GF-D8 (cell line): ENCODE data around the gene NUP50.

Experiments used
- DNase-seq: peaks from one replicate; lab custom pipeline; 2025; lab: John Stamatoyannopoulos, UW

Gene NUP50, protein sequence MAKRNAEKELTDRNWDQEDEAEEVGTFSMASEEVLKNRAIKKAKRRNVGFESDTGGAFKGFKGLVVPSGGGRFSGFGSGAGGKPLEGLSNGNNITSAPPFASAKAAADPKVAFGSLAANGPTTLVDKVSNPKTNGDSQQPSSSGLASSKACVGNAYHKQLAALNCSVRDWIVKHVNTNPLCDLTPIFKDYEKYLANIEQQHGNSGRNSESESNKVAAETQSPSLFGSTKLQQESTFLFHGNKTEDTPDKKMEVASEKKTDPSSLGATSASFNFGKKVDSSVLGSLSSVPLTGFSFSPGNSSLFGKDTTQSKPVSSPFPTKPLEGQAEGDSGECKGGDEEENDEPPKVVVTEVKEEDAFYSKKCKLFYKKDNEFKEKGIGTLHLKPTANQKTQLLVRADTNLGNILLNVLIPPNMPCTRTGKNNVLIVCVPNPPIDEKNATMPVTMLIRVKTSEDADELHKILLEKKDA

DNA sequence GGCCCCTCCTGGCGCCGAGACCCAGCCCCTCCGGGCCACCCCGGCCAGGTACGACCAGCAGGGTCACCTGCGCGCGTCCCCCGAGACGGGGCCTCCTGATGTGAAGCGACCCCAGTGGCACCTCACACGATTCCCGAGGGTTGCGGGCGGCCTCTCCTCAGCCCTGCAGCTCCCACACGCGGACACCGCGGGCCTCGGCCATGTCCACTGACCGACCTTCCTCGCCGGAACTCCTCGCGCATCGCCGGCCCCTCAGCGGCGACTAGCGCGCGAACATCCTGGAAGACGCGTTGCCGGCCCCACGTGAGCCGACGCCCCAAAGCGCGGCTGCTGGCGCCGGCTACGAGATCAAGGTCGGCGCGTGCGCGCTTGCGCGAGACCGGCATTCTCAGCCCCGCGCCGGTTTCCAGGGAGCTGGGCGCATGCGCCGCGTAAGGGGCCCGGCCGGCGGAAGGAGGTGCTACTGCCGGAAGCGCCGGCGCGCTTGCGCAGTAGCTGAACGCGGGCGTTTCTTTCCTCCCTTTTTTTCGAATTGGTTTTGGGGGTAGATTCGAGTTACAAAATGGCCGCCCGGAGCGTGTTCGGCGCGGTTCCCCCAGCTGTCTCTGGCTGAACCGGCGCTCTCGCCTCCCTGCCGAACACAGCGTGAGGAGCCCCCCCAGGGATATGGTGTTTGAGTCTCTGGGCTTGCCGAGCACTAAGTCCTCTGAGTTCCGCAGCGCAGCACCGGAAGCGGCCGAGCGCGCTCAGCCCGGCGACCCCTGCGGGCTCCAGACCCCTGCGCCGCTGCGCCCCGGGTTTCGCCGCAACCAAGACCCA is at the start of gene NUP50:
Gene NUP50 (plus strand): TSS at position 475 of the 819 bp plus-strand sequence. CDS start 4,253 bp downstream, outside the sequence.
- DNase-seq = peak; percentile 92

DNA sequence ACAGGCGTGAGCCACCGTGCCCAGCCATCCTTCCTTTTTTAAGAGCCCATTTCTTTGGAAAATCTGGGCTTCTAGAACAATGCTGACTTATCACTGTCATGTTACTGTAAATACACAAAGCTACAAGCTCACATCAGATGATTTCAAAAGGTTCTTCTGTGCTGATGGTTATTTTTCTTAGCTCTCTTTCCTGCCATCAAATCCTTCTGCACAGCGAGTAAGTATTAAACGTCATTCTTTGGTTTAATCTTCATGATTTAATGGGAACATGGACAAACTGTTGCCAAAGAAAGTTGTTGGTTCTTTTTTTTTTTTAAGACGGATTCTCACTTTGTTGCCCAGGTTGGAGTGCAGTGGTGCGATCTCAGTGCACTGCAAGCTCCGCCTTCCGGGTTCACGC is 43.3 kb upstream of the NUP50 start:
- no peak for DNase-seq

DNA sequence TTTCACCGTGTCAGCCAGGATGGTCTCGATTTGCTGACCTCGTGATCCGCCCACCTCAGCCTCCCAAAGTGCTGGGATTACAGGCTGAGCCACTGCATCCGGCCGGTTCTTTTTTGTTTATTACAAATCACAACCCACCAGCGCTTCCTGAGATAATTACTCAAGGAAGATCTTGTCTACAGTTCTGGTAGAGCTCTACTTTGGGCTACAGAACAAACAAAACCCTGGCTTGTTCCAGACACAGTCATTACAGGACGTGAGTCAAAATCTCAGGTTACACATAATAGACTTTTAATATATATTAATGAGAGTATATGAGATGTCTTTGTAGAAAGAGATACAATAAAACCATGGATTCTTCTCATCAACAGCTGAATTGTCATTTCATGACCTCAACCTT is 42.8 kb upstream of the NUP50 start:
- no peak for DNase-seq

DNA sequence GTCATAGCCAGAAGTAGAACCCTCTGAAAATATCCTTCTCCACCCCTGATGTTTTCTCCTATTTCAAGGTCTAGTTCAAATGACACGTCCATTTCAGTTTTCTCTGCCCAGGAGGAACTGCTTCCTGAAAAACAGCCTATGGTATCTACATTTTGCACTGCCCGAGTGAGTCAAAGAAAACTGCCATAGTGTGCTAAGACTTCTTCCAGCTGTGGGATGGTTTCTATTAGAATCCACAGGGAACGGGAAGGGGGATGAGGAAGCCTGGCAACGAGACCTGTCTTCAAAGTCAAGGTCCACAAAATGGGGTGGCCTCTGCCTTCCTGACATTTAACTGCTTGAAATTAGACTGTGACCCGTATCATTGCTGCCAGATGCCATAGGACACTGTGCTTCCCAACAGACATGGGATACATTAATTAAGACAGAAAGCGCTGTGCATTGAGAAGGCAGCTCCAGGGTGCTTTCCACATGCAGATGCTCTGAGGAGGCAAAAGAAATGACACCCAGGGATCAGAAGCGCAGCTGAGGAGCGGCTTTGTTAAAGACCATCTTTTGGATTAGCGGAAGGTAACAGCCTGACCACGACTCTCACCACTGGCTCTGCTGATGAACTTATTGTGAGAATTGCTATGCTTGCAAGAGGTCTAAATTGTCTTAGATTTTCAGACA is 39.4 kb upstream of the NUP50 start:
- DNase-seq = no peak

DNA sequence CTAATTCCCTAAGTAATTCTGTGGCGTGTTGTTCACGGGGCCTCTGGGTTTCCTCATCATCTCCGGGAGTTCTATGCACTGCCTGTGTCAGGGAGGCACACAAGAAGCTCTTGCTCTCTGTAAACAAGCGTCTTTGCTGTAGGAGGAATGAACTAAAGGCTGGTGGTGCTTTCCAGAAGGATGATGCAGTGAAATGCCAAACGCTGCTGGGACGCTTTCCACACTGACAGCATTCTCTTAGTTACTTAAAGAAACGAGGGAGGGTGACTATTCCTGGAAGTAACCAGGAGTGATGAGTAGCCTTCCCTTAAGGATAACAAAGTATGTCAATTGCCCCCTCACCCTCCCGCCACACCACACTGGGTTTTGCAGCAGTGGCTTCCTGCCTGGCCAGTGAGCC is 38.5 kb upstream of the NUP50 start:
- DNase-seq = no peak

DNA sequence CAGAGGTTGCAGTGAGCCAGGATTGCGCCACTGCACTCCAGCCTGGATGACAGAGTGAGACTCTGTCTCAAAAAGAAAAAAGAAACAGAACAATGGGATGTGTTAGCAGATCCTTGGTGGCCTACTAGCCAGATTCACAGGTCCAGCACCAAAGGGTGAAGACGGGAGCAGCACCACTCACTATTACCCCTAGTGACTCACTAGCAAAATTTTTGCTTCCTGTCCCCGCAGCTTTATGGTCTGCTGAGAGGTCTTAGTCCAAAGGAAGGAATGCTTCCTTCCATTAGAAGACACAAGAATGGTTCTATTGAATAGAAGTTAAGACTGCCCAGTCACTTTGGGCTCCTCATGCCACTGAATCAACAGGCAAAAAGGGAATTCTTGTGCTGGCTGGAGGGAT is 35.9 kb upstream of the NUP50 start:
- no peak for DNase-seq

DNA sequence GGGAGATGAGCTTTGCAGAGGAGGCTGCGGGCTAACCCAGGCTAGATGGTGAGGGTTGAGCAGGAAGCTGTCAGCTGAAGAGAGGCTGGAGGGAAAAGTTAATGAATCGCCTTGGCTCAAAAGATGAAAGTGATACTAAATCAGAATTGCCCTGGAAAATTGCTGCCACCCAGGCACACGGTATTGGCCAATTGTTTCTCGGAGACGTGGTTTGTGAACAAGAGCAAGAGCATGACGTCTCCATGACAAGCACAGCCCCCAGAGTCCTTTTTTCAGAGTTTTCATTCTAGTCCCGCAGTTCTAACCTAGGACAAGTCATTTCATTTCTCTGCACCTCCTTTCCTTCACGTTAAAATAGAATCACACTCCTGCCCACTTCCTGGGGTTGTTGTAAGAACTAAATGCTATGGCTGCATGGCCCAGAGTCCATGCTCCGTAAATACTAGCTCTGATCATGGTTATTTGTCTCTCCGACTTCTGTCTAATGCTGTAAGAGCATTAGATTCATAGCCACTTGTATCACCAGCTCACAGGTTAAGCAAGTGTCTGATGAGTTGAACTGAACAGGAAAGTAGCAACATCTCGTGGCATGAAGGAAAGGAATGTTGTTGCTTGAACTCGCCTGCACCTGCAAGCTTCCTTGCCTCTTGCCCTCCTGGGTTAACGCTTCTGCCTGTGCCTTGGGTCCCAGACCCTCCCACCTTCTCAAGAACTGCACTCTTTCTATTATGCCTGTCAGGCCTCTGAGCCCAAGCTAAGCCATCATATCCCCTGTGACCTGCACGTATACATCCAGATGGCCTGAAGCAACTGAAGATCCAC is 33.8 kb upstream of the NUP50 start:
- DNase-seq = no peak

DNA sequence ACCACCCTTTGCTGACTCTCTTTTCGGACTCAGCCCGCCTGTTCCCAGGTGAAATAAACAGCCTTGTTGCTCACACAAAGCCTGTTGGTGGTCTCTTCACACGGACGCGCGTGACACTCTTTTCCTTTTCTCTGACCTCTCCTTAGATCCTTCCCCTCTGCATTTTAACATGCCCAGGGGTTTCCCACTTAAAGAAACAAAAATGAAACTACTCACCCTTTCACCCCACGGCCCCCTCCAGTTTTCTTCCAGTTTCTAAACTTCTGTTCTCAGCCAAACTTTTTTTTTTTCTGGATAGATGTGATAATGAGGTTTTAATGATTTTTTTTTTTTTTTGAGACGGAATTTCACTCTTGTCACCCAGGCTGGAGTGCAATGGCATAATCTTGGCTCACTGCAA is 32.8 kb upstream of the NUP50 start:
- DNase-seq = no peak

DNA sequence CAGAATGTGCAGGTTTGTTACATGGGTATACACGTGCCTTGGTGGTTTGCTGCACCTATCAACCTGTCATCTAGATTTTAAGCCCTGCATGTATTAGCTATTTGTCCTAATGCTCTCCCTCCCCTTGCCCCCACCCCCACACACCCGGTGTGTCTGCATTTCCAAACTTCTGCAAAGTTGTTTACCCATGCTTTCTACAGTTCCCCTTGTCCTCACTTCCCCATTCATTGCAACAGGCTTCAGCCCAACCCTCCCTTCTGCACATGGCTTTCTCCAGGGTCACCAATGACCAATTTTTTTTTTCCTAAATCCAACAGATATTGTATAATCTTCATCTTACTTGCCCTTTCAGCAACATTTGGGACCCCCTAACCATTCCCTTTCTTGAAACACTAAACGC is 32.0 kb upstream of the NUP50 start:
- peak; percentile 78 for DNase-seq

DNA sequence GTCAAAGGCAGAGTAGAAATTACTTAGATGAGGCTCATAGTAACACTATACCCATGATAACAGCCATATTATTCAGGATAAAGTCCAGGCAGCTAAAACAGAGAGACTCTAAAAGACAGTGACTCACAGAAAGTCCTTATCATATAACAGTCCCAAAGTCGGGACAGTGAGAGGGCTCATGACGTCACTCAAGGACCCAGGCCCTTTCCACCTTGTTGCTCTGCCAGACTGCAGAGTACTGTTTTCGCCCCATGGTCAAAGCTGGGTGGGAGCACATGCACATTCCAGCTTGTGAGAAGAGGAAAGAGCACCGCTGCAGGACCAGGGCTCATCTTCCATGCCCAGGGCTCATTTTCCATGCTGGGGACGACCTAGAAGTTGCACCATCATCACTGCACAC is 29.4 kb upstream of the NUP50 start:
- no peak for DNase-seq

DNA sequence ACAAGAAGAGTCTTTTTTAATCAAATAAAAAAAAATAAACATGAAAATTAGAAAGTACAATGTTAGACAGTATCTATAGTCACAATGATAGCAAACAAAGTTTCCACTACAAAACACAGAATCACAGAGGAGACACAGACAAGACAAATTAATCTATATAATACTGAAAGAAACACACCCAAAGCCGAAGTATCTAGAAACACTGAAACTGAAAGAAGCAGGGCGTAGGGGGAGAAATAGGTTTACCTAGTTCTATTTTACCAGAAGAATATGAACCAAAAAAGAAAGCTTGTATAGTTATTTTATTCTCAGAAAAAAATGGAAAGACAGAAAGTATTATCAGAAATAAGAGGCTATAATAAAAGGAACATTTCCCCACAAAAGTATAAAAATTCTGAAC is 27.1 kb upstream of the NUP50 start:
- no peak for DNase-seq

DNA sequence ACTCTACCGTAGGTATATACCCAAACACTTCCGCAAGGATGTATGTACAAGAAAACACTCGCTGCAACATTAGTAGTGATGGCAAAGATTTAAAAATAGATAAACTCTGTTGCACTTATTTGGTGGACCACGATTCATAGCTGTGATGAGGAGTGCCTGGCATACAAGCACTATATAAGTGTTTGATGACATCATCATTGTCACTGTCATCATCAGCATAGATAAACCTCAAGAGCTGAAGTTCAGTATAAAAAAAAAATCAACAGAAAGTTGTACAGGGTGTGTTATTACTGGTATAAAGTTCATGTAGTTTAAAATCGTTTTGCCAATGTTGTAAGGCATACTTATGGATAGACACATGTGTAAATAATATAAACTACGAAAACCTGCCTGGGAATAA is 24.0 kb upstream of the NUP50 start:
- no peak for DNase-seq

DNA sequence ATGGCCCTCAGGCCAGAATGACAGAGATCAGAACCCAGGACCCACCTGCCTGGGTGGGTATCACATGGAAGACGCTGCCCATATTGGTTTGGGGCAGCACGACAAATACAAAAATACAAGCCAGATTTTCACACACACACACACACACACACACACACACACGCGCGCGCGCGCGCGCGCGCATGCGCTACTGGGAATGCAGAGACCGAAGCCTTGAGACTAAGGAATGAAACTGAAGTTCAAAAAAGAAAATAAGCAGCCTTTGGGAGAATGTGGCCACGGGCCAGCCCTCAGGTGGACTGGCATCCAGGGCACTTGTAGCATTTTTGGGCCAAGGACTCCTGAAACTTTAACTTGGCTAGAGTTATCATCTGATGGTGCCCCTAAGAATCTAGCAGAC is 21.3 kb upstream of the NUP50 start:
- DNase-seq = no peak

DNA sequence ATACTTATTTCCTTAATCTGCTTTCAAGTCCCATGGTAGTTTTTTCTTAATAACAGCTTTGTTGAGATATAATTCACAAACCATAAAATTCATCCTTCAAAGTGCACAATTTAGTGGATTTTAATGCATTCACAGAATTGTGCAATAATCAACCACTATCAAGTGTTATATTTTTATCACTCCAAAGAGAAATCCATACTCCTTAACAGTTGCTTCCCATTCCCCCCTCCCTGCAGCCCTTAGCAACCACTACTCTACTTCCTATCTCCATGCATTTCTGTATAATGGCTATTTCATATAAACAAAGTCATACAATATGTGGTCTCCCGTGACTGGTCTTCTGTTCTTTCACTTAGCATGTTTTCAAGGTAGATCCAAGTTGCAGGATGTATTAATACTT is 18.8 kb upstream of the NUP50 start:
- no peak for DNase-seq

DNA sequence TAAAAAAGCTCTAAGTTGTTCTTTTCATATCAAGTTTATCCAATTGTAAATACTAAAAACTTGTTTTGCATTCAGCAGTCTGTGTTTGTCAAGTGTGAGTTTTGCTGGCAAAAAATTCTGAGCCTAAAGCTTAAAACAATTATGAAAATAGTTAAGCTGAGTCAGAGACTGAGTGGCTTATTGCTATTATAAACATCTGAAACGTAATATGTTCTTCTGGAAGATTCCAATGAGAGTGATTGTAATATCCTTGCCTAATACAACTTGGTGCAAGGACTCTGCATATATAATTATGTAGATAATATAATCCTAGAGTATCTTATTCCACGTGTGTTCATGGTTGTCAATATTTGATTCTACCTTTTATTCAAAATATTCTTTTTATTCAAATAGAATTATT is 14.1 kb upstream of the NUP50 start:
- DNase-seq = no peak

DNA sequence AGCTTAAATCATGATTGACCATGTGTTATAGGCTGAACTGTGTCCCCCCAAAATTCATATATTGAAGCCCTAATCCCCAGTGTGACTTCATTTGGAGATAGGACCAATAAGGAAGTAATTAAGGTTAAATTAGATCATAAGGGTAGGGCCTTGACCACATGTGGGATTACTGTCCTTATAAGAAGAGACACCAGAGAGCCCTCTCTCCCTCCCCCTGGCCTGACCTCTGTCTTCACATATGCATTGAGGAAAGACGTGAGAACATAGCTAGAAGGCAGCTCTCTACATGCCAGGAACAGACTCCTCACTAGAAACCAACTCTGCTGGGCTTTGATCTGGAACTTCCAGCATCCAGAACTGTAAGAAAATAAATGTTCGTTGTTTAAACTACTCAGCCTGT is 13.6 kb upstream of the NUP50 start:
- DNase-seq = no peak

DNA sequence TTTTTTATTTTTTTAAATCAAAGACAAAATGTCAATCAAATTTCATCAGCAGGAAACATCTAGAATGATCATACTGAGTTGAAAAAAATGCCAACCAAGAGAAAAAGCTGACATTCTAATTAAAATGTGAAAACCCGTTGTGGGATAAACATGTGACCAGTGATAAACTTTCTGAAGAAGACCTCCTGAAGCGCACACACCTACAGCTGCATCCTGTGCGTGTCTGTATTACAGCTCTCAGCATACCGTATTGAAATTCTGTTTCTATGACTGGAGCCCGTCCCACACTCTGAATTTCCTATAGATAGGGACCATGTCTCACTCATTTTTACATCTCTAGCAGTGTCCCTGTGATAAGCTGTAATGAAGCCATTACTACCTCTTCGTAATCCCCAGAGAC is 12.2 kb upstream of the NUP50 start:
- no peak for DNase-seq

DNA sequence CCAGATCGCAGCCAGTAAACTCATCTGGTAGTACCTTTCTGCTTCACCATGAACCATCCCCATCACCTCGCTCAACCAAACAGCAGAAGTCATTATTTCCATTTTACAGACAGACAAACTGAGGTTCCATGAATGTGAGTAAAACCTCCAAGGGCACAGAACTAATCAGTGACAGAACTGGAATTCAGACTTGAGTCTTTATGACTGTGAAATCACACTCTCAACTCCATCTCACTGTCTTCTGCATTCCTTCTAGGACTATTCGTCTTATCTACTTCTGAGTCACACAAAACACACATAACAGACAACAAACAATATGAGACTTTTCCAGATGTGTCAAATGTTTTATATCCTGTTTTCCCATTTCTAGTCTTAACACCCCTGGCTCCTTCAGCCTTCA is 9.3 kb upstream of the NUP50 start:
- DNase-seq = no peak

DNA sequence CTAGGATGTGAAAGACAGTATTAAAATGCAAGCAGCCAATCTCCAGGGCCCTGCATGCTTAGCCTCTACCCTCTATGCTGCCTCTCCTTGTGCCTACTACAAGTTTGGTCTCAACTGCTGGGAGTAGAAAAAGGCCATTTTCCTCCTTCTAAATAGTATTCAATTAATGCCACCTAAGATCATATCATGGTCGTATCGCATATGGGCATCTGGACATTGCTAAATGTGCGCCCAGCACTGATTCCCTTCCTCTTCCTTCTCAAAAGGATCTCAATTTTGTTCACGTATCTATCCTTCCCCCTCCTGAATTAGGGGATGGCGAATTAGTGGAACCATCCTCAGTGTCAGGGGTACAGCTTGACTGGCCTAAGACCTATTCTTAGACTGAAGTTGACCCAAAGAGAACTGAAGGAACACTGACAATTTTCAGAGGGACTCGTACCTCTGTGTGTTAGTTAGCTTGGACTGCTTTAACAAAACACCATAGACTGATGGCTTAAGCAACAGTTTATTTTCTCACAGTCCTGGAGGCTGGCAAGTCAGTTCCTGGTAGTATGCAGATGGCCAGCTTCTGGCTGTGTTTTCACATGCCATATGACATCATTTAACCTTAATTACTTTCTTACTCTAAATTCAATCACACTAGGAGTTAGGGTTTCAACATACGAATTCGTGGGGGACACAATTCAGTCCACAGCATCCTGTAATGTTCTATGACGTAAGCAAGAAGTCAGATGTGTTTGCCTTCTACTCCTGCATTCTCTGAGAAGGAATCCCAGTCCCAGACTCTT is 8.5 kb upstream of the NUP50 start:
- peak; percentile 26 for DNase-seq

DNA sequence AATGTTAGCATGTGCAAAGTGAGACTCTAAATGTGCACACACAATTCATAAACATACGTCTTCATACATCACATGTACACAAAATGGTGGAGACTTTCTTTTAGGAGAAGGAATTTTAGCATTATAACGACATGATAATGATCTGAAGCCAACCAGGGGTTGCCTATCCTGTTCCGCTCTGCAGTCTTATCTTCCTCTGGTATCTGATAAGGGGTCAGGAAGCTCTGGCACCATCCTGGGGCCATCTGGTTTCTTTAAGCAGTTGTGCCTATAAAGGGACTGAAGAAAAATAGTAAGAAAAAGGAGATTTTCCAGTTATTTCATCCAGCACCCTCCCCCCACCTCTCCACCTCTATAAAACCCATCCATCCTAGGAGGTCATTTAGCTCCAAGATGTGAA is 5.8 kb upstream of the NUP50 start:
- DNase-seq = peak; percentile 88
